Astrocyte (in vitro differentiated cells and primary cell): ENCODE results near the gene ABLIM2.

Experiments
- EZH2 ChIP-seq: IDR thresholded peaks from 2 replicates; pipeline ENCODE4 v1.6.1; 2012; ENCODE audit warnings: mild to moderate bottlenecking, low read length, inconsistent platforms; ENCODE audit not compliant: insufficient read depth
- TF ChIP-seq, protein P1 (sequence below): IDR thresholded peaks from 2 replicates; pipeline ENCODE4 v1.5.1; 2011; ENCODE audit warnings: low read depth, mild to moderate bottlenecking, inconsistent platforms, low read length, moderate library complexity; ENCODE audit not compliant: insufficient read depth

GRCh38 chr4:8118531-8118930 is 40.1 kb downstream of the ABLIM2 start:
- TF ChIP-seq, protein P1, sequence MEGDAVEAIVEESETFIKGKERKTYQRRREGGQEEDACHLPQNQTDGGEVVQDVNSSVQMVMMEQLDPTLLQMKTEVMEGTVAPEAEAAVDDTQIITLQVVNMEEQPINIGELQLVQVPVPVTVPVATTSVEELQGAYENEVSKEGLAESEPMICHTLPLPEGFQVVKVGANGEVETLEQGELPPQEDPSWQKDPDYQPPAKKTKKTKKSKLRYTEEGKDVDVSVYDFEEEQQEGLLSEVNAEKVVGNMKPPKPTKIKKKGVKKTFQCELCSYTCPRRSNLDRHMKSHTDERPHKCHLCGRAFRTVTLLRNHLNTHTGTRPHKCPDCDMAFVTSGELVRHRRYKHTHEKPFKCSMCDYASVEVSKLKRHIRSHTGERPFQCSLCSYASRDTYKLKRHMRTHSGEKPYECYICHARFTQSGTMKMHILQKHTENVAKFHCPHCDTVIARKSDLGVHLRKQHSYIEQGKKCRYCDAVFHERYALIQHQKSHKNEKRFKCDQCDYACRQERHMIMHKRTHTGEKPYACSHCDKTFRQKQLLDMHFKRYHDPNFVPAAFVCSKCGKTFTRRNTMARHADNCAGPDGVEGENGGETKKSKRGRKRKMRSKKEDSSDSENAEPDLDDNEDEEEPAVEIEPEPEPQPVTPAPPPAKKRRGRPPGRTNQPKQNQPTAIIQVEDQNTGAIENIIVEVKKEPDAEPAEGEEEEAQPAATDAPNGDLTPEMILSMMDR: no peak
- TF ChIP-seq EZH2: no peak
